DND-41 (cell line): ENCODE measurements around the gene TSEN2.

Experiments
- ATAC-seq: fragments of 200-7000 bp; cut with Tn5 transposase; 3 replicates; pipeline ENCODE4 v1.9.1; 2021; ENCODE audit warnings: low read depth; ENCODE audit not compliant: insufficient read depth
- DNase-seq: peaks from one replicate; pipeline ENCODE4 v3.0.0-alpha.2; 2020
- H2AFZ ChIP-seq: 2 replicates; pipeline ENCODE4 v1.6.0; 2012; ENCODE audit warnings: low read depth, low read length
- H3K27ac ChIP-seq: 2 replicates; pipeline ENCODE4 v1.5.1; 2012; ENCODE audit warnings: low read length, inconsistent platforms
- H3K27me3 ChIP-seq: fragments of 200-600 bp; sonication (generic); 2 replicates; pipeline ENCODE4 v1.6.0; 2012; ENCODE audit warnings: low read length, mild to moderate bottlenecking, inconsistent platforms; ENCODE audit not compliant: insufficient read depth, poor library complexity
- H3K36me3 ChIP-seq: 2 replicates; pipeline ENCODE4 v1.5.1; 2012; ENCODE audit warnings: low read length, inconsistent platforms; ENCODE audit not compliant: insufficient read depth
- H3K4me1 ChIP-seq: 2 replicates; pipeline ENCODE4 v1.5.1; 2012; ENCODE audit warnings: mild to moderate bottlenecking, low read length; ENCODE audit not compliant: insufficient read depth
- H3K4me2 ChIP-seq: 2 replicates; pipeline ENCODE4 v1.6.0; 2012; ENCODE audit warnings: mild to moderate bottlenecking, moderate library complexity, low read length, inconsistent platforms; ENCODE audit not compliant: insufficient read depth
- H3K4me3 ChIP-seq, 2 experiments: fragments of 200-600 bp in 1 of 2; shearing (Covaris generic) in 1 of 2; 2 replicates each; pipeline ENCODE4 v1.5.1; 2012 to 2016; ENCODE audit warnings: inconsistent platforms in 2 of 2, low read length in 2 of 2, mild to moderate bottlenecking in 2 of 2, low read depth in 1 of 2, moderate library complexity in 1 of 2
- H3K79me2 ChIP-seq: 2 replicates; pipeline ENCODE4 v1.6.0; 2012; ENCODE audit warnings: low read length, inconsistent platforms; ENCODE audit not compliant: insufficient read depth
- H3K9ac ChIP-seq: 2 replicates; pipeline ENCODE4 v1.6.0; 2012; ENCODE audit warnings: low read depth, mild to moderate bottlenecking, inconsistent platforms, low read length, moderate library complexity
- H3K9me3 ChIP-seq: 2 replicates; pipeline ENCODE4 v1.5.1; 2012; ENCODE audit warnings: low read length, moderate library complexity, mild to moderate bottlenecking, inconsistent platforms; ENCODE audit not compliant: insufficient read depth, severe bottlenecking
- H4K20me1 ChIP-seq: 2 replicates; pipeline ENCODE4 v1.6.0; 2012; ENCODE audit warnings: low read length; ENCODE audit not compliant: insufficient read depth
- EZH2 ChIP-seq: IDR thresholded peaks from 3 replicates; pipeline ENCODE4 v1.6.1; 2012; ENCODE audit warnings: borderline replicate concordance, low read depth, mild to moderate bottlenecking, moderate library complexity, low read length, inconsistent platforms; ENCODE audit not compliant: severe bottlenecking
- TF ChIP-seq, protein P1 (sequence below): IDR thresholded peaks from 2 replicates; pipeline ENCODE4 v1.5.1; 2012; ENCODE audit warnings: borderline replicate concordance, low read length, moderate library complexity, mild to moderate bottlenecking; ENCODE audit not compliant: poor library complexity, severe bottlenecking; ENCODE audit errors: extremely low read depth

Gene TSEN2

GRCh38 chr3:12512534-12513118 lies 28.3 kb downstream of the TSEN2 start:
- Histone ChIP-seq H3K4me1 (no peaks in the 10 kb centered on the region), H3K79me2 (no peaks in the 10 kb centered on the region), H3K9ac (no peak overlapping the region), H3K36me3 (peaks cover 60% of the 10 kb centered on the region; the same call in 1 of the 2 replicates), H3K4me2 (no peak overlapping the region), H3K9me3 (no peaks in the 10 kb centered on the region), H3K27ac (no peak overlapping the region), H3K27me3 (no peaks in the 10 kb centered on the region), H2AFZ (no peak overlapping the region), H4K20me1 (no peaks in the 10 kb centered on the region), H3K4me3 (no peak overlapping the region)
- DNase-seq (no peak), ATAC-seq (no peak)
- TF ChIP-seq, protein P1, sequence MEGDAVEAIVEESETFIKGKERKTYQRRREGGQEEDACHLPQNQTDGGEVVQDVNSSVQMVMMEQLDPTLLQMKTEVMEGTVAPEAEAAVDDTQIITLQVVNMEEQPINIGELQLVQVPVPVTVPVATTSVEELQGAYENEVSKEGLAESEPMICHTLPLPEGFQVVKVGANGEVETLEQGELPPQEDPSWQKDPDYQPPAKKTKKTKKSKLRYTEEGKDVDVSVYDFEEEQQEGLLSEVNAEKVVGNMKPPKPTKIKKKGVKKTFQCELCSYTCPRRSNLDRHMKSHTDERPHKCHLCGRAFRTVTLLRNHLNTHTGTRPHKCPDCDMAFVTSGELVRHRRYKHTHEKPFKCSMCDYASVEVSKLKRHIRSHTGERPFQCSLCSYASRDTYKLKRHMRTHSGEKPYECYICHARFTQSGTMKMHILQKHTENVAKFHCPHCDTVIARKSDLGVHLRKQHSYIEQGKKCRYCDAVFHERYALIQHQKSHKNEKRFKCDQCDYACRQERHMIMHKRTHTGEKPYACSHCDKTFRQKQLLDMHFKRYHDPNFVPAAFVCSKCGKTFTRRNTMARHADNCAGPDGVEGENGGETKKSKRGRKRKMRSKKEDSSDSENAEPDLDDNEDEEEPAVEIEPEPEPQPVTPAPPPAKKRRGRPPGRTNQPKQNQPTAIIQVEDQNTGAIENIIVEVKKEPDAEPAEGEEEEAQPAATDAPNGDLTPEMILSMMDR: no peak
- no peak for TF ChIP-seq EZH2

DNA sequence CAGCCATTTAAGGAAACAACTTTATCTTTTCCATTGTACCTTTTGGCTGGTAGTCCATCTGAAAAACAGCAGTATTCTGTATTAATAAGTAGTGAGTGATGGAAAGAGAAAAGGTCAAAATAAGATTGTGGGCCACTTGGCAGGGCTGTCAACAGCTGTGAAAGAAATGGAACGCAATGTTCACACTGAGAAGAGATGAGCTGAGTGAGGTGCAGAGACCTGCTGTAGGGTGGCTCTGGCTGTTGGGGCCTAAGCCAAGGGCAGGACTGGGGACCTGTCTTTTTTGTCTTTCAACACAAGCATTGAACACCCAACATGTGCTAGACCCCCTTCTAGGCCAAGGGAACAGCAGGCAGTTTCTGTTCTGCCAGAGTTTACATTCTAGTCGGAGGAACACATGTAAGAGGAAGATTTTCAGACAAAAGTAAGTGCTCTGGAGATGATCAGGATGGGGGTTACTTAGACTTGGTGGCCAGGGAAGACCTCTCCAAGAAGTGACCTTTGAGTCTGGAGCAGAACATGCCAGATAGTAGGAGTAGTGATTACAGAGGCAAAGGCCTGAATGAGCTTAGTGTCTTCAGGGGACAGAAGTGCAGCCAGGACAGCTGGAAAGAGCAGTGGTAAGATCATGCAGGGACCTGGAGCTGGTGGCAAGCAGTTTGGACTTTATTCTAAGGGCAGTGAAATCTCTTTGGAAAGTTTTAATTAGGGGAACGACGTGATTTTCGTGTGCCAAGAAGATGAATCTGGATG lies 29.6 kb downstream of the TSEN2 start:
- H3K9me3 ChIP-seq: no peaks in the 10 kb centered on the region
- H3K36me3 ChIP-seq: peaks cover 57% of the 10 kb centered on the region; the same call in 1 of the 2 replicates
- TF ChIP-seq EZH2: no peak
- TF ChIP-seq, protein P1: no peak
- no peak overlapping the region for H2AFZ ChIP-seq
- H3K27ac ChIP-seq: no peak overlapping the region
- H3K4me1 ChIP-seq: no peaks in the 10 kb centered on the region
- no peaks in the 10 kb centered on the region for H3K27me3 ChIP-seq
- no peak overlapping the region for H3K4me3 ChIP-seq
- no peak overlapping the region; the same call in 1 of the 2 replicates for H3K9ac ChIP-seq
- DNase-seq (no peak), ATAC-seq (no peak)
- no peaks in the 10 kb centered on the region for H3K79me2 ChIP-seq
- no peaks in the 10 kb centered on the region for H4K20me1 ChIP-seq
- no peak overlapping the region for H3K4me2 ChIP-seq

DNA sequence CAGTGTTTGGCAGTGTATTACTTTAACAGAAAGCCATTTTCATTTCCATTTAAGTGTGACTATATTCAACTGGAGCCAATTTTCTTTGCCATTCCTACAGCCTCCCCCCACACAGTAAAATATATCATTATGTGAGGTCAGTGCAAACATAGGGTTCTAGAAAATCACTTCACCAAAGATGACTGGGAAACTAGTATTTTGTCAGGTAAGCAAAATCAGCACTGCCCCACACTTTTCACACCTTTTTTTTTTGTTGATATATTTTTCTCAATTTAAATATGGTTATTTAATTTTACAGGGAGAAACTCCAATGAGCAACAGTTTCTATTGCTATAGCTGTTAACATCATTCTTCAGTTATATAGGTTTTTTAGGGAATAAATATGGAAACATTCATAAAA lies 31.4 kb downstream of the TSEN2 start:
- no peak overlapping the region for H3K9ac ChIP-seq
- no peak overlapping the region for H3K4me3 ChIP-seq
- H3K36me3 ChIP-seq: peaks cover 49% of the 10 kb centered on the region; the same call in 1 of the 2 replicates
- no peaks in the 10 kb centered on the region for H3K9me3 ChIP-seq
- no peaks in the 10 kb centered on the region for H3K27me3 ChIP-seq
- H3K4me2 ChIP-seq: no peak overlapping the region
- H3K79me2 ChIP-seq: no peaks in the 10 kb centered on the region
- no peak overlapping the region for H3K27ac ChIP-seq
- ATAC-seq: no peak
- H2AFZ ChIP-seq: no peak overlapping the region
- H4K20me1 ChIP-seq: no peaks in the 10 kb centered on the region
- TF ChIP-seq EZH2: no peak
- TF ChIP-seq, protein P1: no peak
- no peaks in the 10 kb centered on the region for H3K4me1 ChIP-seq
- no peak for DNase-seq
